ENCODE results near the gene CGNL1.
A peak's percentile ranks its signal among the peaks of the same experiment; 100 is the strongest.

The CGNL1 gene

GRCh38 chr15:57589754-57590153, 213.4 kb downstream of the CGNL1 start:
- no peak overlapping the region for H3K27ac ChIP-seq (ENCODE audit: low read length)
- H2AFZ ChIP-seq (ENCODE audit: low read depth, low read length): no peak overlapping the region
- H3K36me3 ChIP-seq (replicated peaks; ENCODE audit: low read depth, low read length): peaks cover 3% of the 10 kb centered on the region
- no peaks in the 10 kb centered on the region for H3K79me2 ChIP-seq (ENCODE audit: low read length)
- H3K27me3 ChIP-seq (ENCODE audit: low read depth, low read length): no peaks in the 10 kb centered on the region
- H3K9me3 ChIP-seq (ENCODE audit: insufficient read depth, low read length): peaks cover 2% of the 10 kb centered on the region; the same call in 1 of the 2 replicates
- H4K20me1 ChIP-seq (ENCODE audit: insufficient read depth, low read length): no peaks in the 10 kb centered on the region
- no peak overlapping the region for H3K4me3 ChIP-seq (ENCODE audit: low read length)
- H3K9ac ChIP-seq (ENCODE audit: low read length): no peak overlapping the region
- TF ChIP-seq, protein P1, sequence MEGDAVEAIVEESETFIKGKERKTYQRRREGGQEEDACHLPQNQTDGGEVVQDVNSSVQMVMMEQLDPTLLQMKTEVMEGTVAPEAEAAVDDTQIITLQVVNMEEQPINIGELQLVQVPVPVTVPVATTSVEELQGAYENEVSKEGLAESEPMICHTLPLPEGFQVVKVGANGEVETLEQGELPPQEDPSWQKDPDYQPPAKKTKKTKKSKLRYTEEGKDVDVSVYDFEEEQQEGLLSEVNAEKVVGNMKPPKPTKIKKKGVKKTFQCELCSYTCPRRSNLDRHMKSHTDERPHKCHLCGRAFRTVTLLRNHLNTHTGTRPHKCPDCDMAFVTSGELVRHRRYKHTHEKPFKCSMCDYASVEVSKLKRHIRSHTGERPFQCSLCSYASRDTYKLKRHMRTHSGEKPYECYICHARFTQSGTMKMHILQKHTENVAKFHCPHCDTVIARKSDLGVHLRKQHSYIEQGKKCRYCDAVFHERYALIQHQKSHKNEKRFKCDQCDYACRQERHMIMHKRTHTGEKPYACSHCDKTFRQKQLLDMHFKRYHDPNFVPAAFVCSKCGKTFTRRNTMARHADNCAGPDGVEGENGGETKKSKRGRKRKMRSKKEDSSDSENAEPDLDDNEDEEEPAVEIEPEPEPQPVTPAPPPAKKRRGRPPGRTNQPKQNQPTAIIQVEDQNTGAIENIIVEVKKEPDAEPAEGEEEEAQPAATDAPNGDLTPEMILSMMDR (IDR thresholded peaks at IDR 0.05; ENCODE audit: low read depth, low read length): no peak
- TF ChIP-seq EZH2phosphoT487 (IDR thresholded peaks at IDR 0.05; ENCODE audit: low read depth): no peak
- peaks cover 46% of the 10 kb centered on the region for H3K4me1 ChIP-seq (ENCODE audit: low read length)
- H3K4me2 ChIP-seq (ENCODE audit: low read length): no peak overlapping the region

DNA sequence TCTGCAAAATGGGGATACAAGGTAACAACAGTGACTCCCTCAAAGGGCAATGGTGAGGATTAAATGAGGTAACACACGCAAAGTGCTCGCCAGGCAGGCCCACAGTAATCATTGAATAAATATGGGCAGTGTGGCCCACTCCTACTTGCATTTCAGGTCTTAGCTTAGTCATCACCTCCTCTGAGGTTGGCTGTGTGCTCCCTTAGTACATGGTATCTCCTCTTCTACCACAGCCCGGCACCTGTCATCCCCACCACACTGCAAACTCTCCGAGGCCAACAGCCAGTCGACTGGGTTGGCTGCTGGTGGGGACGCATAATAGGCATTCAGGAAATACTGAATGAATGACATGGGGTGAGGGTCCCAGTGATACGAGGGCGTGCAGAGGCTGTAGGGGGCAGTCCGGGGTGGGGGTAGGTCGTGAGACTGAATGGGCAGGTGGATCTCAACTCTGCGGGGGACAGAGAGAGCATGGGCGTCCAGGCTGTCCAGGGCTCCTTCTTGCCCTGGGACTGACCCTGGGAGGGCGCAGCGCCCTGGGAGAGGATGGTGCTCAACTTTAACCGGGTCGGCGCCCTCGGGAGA, 215.0 kb downstream of the CGNL1 start:
- no peak overlapping the region for H3K27ac ChIP-seq (ENCODE audit: low read length)
- no peak for TF ChIP-seq EZH2phosphoT487 (IDR thresholded peaks at IDR 0.05; ENCODE audit: low read depth)
- TF ChIP-seq, protein P1 (IDR thresholded peaks at IDR 0.05; ENCODE audit: low read depth, low read length): no peak
- peaks cover 38% of the 10 kb centered on the region for H3K4me1 ChIP-seq (ENCODE audit: low read length)
- H2AFZ ChIP-seq (ENCODE audit: low read depth, low read length): no peak overlapping the region
- peak overlapping the region; percentile 65 for H3K4me2 ChIP-seq (ENCODE audit: low read length)
- no peaks in the 10 kb centered on the region for H3K79me2 ChIP-seq (ENCODE audit: low read length)
- peak overlapping the region; percentile 72 for H3K4me3 ChIP-seq (ENCODE audit: low read length)
- H3K36me3 ChIP-seq (replicated peaks; ENCODE audit: low read depth, low read length): no peaks in the 10 kb centered on the region
- peak overlapping the region; percentile 28; the same call in 1 of the 2 replicates for H3K9ac ChIP-seq (ENCODE audit: low read length)
- no peaks in the 10 kb centered on the region for H3K27me3 ChIP-seq (ENCODE audit: low read depth, low read length)
- no peaks in the 10 kb centered on the region for H4K20me1 ChIP-seq (ENCODE audit: insufficient read depth, low read length)
- H3K9me3 ChIP-seq (ENCODE audit: insufficient read depth, low read length): peaks cover 2% of the 10 kb centered on the region; the same call in 1 of the 2 replicates

GRCh38 chr15:57591822-57592367, 215.6 kb downstream of the CGNL1 start, which contains the start of gene MYZAP:
Gene MYZAP, plus strand, starts transcription at chr15:57591904. Its CDS starts 131 bp downstream, at chr15:57592035.
- peak within 1 kb of the TSS; percentile 72 for H3K4me3 ChIP-seq (ENCODE audit: low read length)
- no peak within 1 kb of the TSS for H2AFZ ChIP-seq (ENCODE audit: low read depth, low read length)

DNA sequence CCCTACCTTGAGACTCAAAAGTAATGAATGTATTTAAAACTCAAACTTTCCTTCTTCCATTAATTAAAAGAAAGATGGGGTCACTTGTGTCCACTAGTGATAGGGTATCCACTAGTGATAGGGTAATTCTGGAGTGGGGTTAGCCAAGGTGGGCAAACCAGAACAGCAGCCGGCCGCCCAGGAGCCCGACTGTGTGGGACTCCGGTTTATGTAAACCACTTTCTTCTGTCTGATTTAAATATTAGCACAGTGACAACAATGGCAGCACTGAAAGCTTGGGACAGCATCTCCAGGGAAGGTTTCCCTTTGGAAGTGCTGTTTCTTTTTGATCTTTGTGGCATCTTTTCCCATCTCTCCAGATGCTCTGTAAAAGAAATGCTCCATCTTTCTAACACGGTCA, 216.1 kb downstream of the CGNL1 start:
- peak overlapping the region; percentile 35 for H3K4me2 ChIP-seq (ENCODE audit: low read length)
- peak overlapping the region; percentile 72 for H3K4me3 ChIP-seq (ENCODE audit: low read length)
- H4K20me1 ChIP-seq (ENCODE audit: insufficient read depth, low read length): no peaks in the 10 kb centered on the region
- TF ChIP-seq, protein P1 (IDR thresholded peaks at IDR 0.05; ENCODE audit: low read depth, low read length): no peak
- no peak for TF ChIP-seq EZH2phosphoT487 (IDR thresholded peaks at IDR 0.05; ENCODE audit: low read depth)
- no peak overlapping the region for H3K27ac ChIP-seq (ENCODE audit: low read length)
- H2AFZ ChIP-seq (ENCODE audit: low read depth, low read length): no peak overlapping the region
- no peaks in the 10 kb centered on the region for H3K27me3 ChIP-seq (ENCODE audit: low read depth, low read length)
- peaks cover 27% of the 10 kb centered on the region for H3K4me1 ChIP-seq (ENCODE audit: low read length)
- H3K36me3 ChIP-seq (replicated peaks; ENCODE audit: low read depth, low read length): no peaks in the 10 kb centered on the region
- peaks cover 2% of the 10 kb centered on the region; the same call in 1 of the 2 replicates for H3K9me3 ChIP-seq (ENCODE audit: insufficient read depth, low read length)
- H3K9ac ChIP-seq (ENCODE audit: low read length): no peak overlapping the region
- H3K79me2 ChIP-seq (ENCODE audit: low read length): no peaks in the 10 kb centered on the region

More at GRCh38 chr15:57591822-57592367, 215.6 kb downstream of the CGNL1 start, which contains the start of gene MYZAP:
- peak within 1 kb of the TSS; percentile 65 for H3K4me2 ChIP-seq (ENCODE audit: low read length)
- peaks cover 2% of the 10 kb centered on the region; the same call in 1 of the 2 replicates for H3K9me3 ChIP-seq (ENCODE audit: insufficient read depth, low read length)
- H3K79me2 ChIP-seq (ENCODE audit: low read length): no peaks in the 10 kb centered on the region
- TF ChIP-seq, protein P1 (IDR thresholded peaks at IDR 0.05; ENCODE audit: low read depth, low read length): no peak
- TF ChIP-seq EZH2phosphoT487 (IDR thresholded peaks at IDR 0.05; ENCODE audit: low read depth): no peak
- H3K4me1 ChIP-seq (ENCODE audit: low read length): peaks cover 33% of the 10 kb centered on the region
- no peaks in the 10 kb centered on the region for H3K27me3 ChIP-seq (ENCODE audit: low read depth, low read length)
- no peaks in the 10 kb centered on the region for H3K36me3 ChIP-seq (replicated peaks; ENCODE audit: low read depth, low read length)
- peak within 1 kb of the TSS; percentile 42; the same call in 1 of the 2 replicates for H3K9ac ChIP-seq (ENCODE audit: low read length)
- no peaks in the 10 kb centered on the region for H4K20me1 ChIP-seq (ENCODE audit: insufficient read depth, low read length)
- no peak within 1 kb of the TSS for H3K27ac ChIP-seq (ENCODE audit: low read length)

All from OCI-LY3 (cell line).